ENCODE results near the gene QSOX1.

Gene QSOX1

GRCh38 chr1:180173451-180173850 lies 18.8 kb downstream of the QSOX1 start:
- DNase-seq: no peak

GRCh38 chr1:180173952-180174351 lies 19.3 kb downstream of the QSOX1 start:
- DNase-seq: no peak

- no peak for DNase-seq
Measured at GRCh38 chr1:180175291-180175690, 20.6 kb downstream of the QSOX1 start.

GRCh38 chr1:180175806-180176205 lies 21.1 kb downstream of the QSOX1 start:
- no peak for DNase-seq

GRCh38 chr1:180176965-180177364 lies 22.3 kb downstream of the QSOX1 start:
- DNase-seq: no peak

- no peak for DNase-seq
Measured at GRCh38 chr1:180177931-180178330, 23.3 kb downstream of the QSOX1 start.

- DNase-seq: peak; percentile 45
Measured at GRCh38 chr1:180178511-180179161, 24.0 kb downstream of the QSOX1 start.

- DNase-seq: no peak
Measured at GRCh38 chr1:180179162-180179957, 24.7 kb downstream of the QSOX1 start.

GRCh38 chr1:180181048-180181447 lies 26.4 kb downstream of the QSOX1 start:
- no peak for DNase-seq

GRCh38 chr1:180181996-180182642 lies 27.4 kb downstream of the QSOX1 start:
- DNase-seq: no peak

GRCh38 chr1:180182643-180183311 lies 28.1 kb downstream of the QSOX1 start:
- no peak for DNase-seq

GRCh38 chr1:180183426-180183825 lies 28.8 kb downstream of the QSOX1 start:
- no peak for DNase-seq

GRCh38 chr1:180184041-180184440 lies 29.4 kb downstream of the QSOX1 start:
- no peak for DNase-seq

GRCh38 chr1:180185281-180185680 lies 30.6 kb downstream of the QSOX1 start:
- no peak for DNase-seq

- no peak for DNase-seq
Measured at GRCh38 chr1:180185971-180186645, 31.4 kb downstream of the QSOX1 start.

- DNase-seq: no peak
Measured at GRCh38 chr1:180186831-180187230, 32.2 kb downstream of the QSOX1 start.

GRCh38 chr1:180187626-180188025 lies 33.0 kb downstream of the QSOX1 start:
- no peak for DNase-seq

- no peak for DNase-seq
Measured at GRCh38 chr1:180188091-180188506, 33.4 kb downstream of the QSOX1 start.

GRCh38 chr1:180188684-180189175 lies 34.1 kb downstream of the QSOX1 start:
- DNase-seq: no peak

- DNase-seq: no peak
Measured at GRCh38 chr1:180190091-180190490, 35.4 kb downstream of the QSOX1 start.

- DNase-seq: no peak
Measured at GRCh38 chr1:180192172-180192571, 37.5 kb downstream of the QSOX1 start.
